Kidney (tissue), 14 donors: Measurements from ENCODE around the gene SLC16A9. TPM values are rescaled to one million over a fixed set of nuclear protein-coding genes. Genes with fewer than 3 reads are reported as not detected.

Experiments
- DNase-seq, 5 donors: peaks; one replicate each; pipeline ENCODE4 v3.0.0-alpha.2; 2013 to 2020
- FAIRE-seq: peaks from 2 replicates; lab custom pipeline; 2012; peaks lifted over from hg19 to GRCh38; lab: Jason Lieb, UNC
- H3K27ac ChIP-seq, 2 donors: one replicate each; pipeline ENCODE4 v1.7.0; 2013; ENCODE audit warnings: low read depth in 2 of 2, low read length in 2 of 2, inconsistent platforms in 1 of 2
- H3K27me3 ChIP-seq: one replicate; pipeline ENCODE4 v1.7.1; 2013; ENCODE audit warnings: low read length, inconsistent platforms; ENCODE audit not compliant: control insufficient read depth, insufficient read depth
- H3K36me3 ChIP-seq, 3 donors: one replicate each; pipeline versions ENCODE4 v1.7.0 to v1.7.1; 2013; ENCODE audit warnings: low read length in 3 of 3, control low read depth in 1 of 3, inconsistent platforms in 1 of 3; ENCODE audit not compliant: insufficient read depth in 3 of 3, control insufficient read depth in 2 of 3
- H3K4me1 ChIP-seq, 3 donors: one replicate each; pipeline versions ENCODE4 v1.7.0 to v1.7.1; 2013; ENCODE audit warnings: low read length in 3 of 3, inconsistent platforms in 1 of 3, low read depth in 1 of 3; ENCODE audit not compliant: control insufficient read depth in 2 of 3, insufficient read depth in 2 of 3
- H3K4me3 ChIP-seq, 3 donors: one replicate each; pipeline versions ENCODE4 v1.7.0 to v1.8.1; 2013; ENCODE audit warnings: low read length in 3 of 3, control low read depth in 1 of 3, inconsistent platforms in 1 of 3
- H3K9ac ChIP-seq, 3 donors: one replicate each; pipeline versions ENCODE4 v1.7.0 to v1.7.1; 2013; ENCODE audit warnings: low read length in 3 of 3, control low read depth in 1 of 3, inconsistent platforms in 1 of 3
- H3K9me3 ChIP-seq, 3 donors: one replicate each; pipeline versions ENCODE4 v1.7.0 to v1.7.1; 2013; ENCODE audit warnings: low read length in 3 of 3, control low read depth in 1 of 3, inconsistent platforms in 1 of 3; ENCODE audit not compliant: control insufficient read depth in 2 of 3, insufficient read depth in 1 of 3
- intact Hi-C: fragments of 100-400 bp; cut with DNase I; formaldehyde crosslinking; loops from one replicate; pipeline ENCODE4 v1.11.1; 2022
- polyA plus RNA-seq: library from polyadenylated mRNA; stranded (reverse); fragments of 350-450 nt; fragmentation: Illumina TruSeq; extraction: RNeasy Lipid Tissue Mini Kit (QIAGEN cat#74804); gene quantifications from one replicate; pipeline ENCODE4 v1.2.3, GENCODE V29; 2014; ENCODE audit warnings: low read depth, low replicate concordance; ENCODE audit not compliant: insufficient read depth
- total RNA-seq: library from RNA; stranded (reverse); fragmentation: NEBNext Ultra II Directional; extraction: Animal tissue kit (Norgen Biotek cat#: 25700); gene quantifications from one replicate; pipeline ENCODE4 v1.2.1, GENCODE V29; 2021
- TF ChIP-seq, protein P1 (sequence below): IDR thresholded peaks from 3 replicates; pipeline ENCODE4 v1.5.1; 2012; ENCODE audit warnings: mild to moderate bottlenecking, moderate library complexity, borderline replicate concordance; ENCODE audit not compliant: insufficient read depth; ENCODE audit errors: extremely low read depth
- donor health status: control.
- donor health status: control.
- donor health status: control.
- donor health status: control.
- donor health status: control.
- donor health status: DM: yes; HTN: yes; CAD: no.
- donor health status: Normal renal cell carcinoma (clear cell type).

The SLC16A9 gene
- total and polyA plus RNA-seq, 2 donors from 2014 or later: 15.5 to 91.1 TPM

DNA sequence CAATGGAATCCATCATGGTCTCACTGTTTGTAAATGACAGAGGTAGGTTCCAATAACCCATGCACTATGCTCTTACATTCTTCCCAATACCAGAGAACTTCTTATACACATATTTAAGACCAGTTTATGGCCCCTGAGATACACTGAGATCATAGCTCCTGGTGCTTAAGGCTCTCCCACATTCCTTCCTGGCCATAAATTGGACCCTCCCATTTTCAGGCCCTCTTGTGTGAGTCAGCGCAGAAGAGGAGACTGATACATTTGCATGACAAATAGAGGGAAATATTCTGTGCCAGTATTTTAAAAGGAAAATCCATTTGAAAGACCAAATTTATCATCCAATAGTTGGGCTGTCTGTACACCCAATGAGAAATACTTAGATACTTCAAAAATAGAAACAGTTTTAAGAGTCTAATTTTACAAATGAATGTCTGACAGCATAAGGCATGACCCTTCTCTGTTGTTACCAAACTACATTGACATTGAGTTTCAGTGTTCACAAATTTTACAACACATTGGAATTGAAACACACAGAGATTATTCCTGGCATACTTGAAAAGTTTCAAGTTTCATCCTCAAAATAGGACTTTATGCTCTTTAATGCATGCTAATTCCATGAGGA, 35.3 kb downstream of the SLC16A9 start:
- no peak for FAIRE-seq
- Histone ChIP-seq H3K9ac (no peak overlapping the region), H3K4me3 (no peak overlapping the region), H3K27me3 (no peaks in the 10 kb centered on the region), H3K27ac (no peak overlapping the region), H3K9me3 (no peaks in the 10 kb centered on the region), H3K4me1 (peaks cover 0 to 2% (median 0%) of the 10 kb centered on the region in 3 donors), H3K36me3 (peaks cover 0 to 40% (median 4%) of the 10 kb centered on the region in 3 donors)
- TF ChIP-seq, protein P1, sequence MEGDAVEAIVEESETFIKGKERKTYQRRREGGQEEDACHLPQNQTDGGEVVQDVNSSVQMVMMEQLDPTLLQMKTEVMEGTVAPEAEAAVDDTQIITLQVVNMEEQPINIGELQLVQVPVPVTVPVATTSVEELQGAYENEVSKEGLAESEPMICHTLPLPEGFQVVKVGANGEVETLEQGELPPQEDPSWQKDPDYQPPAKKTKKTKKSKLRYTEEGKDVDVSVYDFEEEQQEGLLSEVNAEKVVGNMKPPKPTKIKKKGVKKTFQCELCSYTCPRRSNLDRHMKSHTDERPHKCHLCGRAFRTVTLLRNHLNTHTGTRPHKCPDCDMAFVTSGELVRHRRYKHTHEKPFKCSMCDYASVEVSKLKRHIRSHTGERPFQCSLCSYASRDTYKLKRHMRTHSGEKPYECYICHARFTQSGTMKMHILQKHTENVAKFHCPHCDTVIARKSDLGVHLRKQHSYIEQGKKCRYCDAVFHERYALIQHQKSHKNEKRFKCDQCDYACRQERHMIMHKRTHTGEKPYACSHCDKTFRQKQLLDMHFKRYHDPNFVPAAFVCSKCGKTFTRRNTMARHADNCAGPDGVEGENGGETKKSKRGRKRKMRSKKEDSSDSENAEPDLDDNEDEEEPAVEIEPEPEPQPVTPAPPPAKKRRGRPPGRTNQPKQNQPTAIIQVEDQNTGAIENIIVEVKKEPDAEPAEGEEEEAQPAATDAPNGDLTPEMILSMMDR: no peak
- no peak for DNase-seq
- intact Hi-C loops: no loop called here

- no peaks in the 10 kb centered on the region for H3K9me3 ChIP-seq
- no peaks in the 10 kb centered on the region for H3K27me3 ChIP-seq
- DNase-seq (no peak), FAIRE-seq (no peak)
- no peak overlapping the region for H3K27ac ChIP-seq
- no peak overlapping the region for H3K9ac ChIP-seq
- H3K4me3 ChIP-seq: no peak overlapping the region
- H3K36me3 ChIP-seq: peaks cover 0 to 37% (median 4%) of the 10 kb centered on the region in 3 donors
- intact Hi-C loops: no loop called here
- peaks cover 0 to 2% (median 0%) of the 10 kb centered on the region in 3 donors for H3K4me1 ChIP-seq
- TF ChIP-seq, protein P1: no peak
Measured at GRCh38 chr10:59672150-59672875, 37.3 kb downstream of the SLC16A9 start.

- FAIRE-seq: no peak
- peaks cover 0 to 30% (median 4%) of the 10 kb centered on the region in 3 donors for H3K36me3 ChIP-seq
- TF ChIP-seq, protein P1: no peak
- no peak overlapping the region for H3K27ac ChIP-seq
- H3K4me3 ChIP-seq: no peak overlapping the region
- no peaks in the 10 kb centered on the region for H3K27me3 ChIP-seq
- intact Hi-C loops: no loop called here
- H3K4me1 ChIP-seq: peaks cover 0 to 2% (median 0%) of the 10 kb centered on the region in 3 donors
- DNase-seq: no peak
- no peaks in the 10 kb centered on the region for H3K9me3 ChIP-seq
- H3K9ac ChIP-seq: no peak overlapping the region
Measured at GRCh38 chr10:59670269-59670668, 39.4 kb downstream of the SLC16A9 start.
